KMS-11 (cell line): Measurements from ENCODE around the gene APLP2.

Experiments
- H2AFZ ChIP-seq: fragments of 200-600 bp; sonication (generic); 2 replicates; pipeline ENCODE4 v1.6.1; 2016; ENCODE audit warnings: antibody characterized with exemption, mixed run types, low read depth
- H3K27ac ChIP-seq: fragments of 200-600 bp; sonication (generic); 2 replicates; pipeline ENCODE4 v1.6.1; 2016; ENCODE audit warnings: mild to moderate bottlenecking, mixed run types
- H3K27me3 ChIP-seq: fragments of 200-600 bp; sonication (generic); 2 replicates; pipeline ENCODE4 v1.6.1; 2017; ENCODE audit warnings: mild to moderate bottlenecking, low read depth, mixed run types, moderate library complexity; ENCODE audit not compliant: insufficient read depth
- H3K36me3 ChIP-seq: fragments of 200-600 bp; sonication (generic); 2 replicates; pipeline ENCODE4 v1.6.1; 2017; ENCODE audit warnings: mild to moderate bottlenecking, mixed run types; ENCODE audit not compliant: insufficient read depth
- H3K4me1 ChIP-seq: fragments of 200-600 bp; sonication (generic); 2 replicates; pipeline ENCODE4 v1.6.1; 2016; ENCODE audit warnings: mild to moderate bottlenecking, low read depth, mixed run types; ENCODE audit not compliant: poor library complexity, severe bottlenecking
- H3K4me2 ChIP-seq: fragments of 200-600 bp; sonication (generic); 2 replicates; pipeline ENCODE4 v1.7.0; 2016; ENCODE audit warnings: mild to moderate bottlenecking, mixed run types
- H3K4me3 ChIP-seq: fragments of 200-600 bp; sonication (generic); IDR thresholded peaks from 2 replicates; pipeline ENCODE4 v1.6.1; 2017; ENCODE audit warnings: low read depth, low read length, mixed read lengths; ENCODE audit not compliant: insufficient read depth
- H3K79me2 ChIP-seq: fragments of 200-600 bp; sonication (generic); 2 replicates; pipeline ENCODE4 v1.6.1; 2016; ENCODE audit warnings: low read depth, mixed run types; ENCODE audit not compliant: insufficient read depth
- H3K9ac ChIP-seq: fragments of 200-600 bp; sonication (generic); 2 replicates; pipeline ENCODE4 v1.6.1; 2016; ENCODE audit warnings: mild to moderate bottlenecking, mixed run types
- H4K20me1 ChIP-seq: fragments of 200-600 bp; sonication (generic); 2 replicates; pipeline ENCODE4 v1.6.1; 2016; ENCODE audit warnings: mild to moderate bottlenecking, mixed run types; ENCODE audit not compliant: insufficient read depth
- CTCF ChIP-seq: fragments of 200-600 bp; sonication (generic); conservative IDR thresholded peaks from 2 replicates; pipeline ENCODE4 v1.6.1; 2017; ENCODE audit warnings: low read depth, mild to moderate bottlenecking, antibody characterized with exemption, low read length, moderate library complexity, mixed read lengths

Gene APLP2

GRCh38 chr11:130110339-130111108 lies 40.8 kb downstream of the APLP2 start:
- Histone ChIP-seq H3K4me1 (no peaks in the 10 kb centered on the region), H3K27ac (no peak overlapping the region), H3K27me3 (no peaks in the 10 kb centered on the region), H3K79me2 (no peaks in the 10 kb centered on the region), H2AFZ (no peak overlapping the region), H3K4me2 (no peak overlapping the region), H3K36me3 (no peaks in the 10 kb centered on the region), H3K9ac (no peak overlapping the region), H3K4me3 (no peak overlapping the region), H4K20me1 (no peaks in the 10 kb centered on the region)
- no peak for TF ChIP-seq CTCF

- TF ChIP-seq CTCF, result no peak
- Histone ChIP-seq H2AFZ (no peak overlapping the region), H3K4me2 (no peak overlapping the region), H3K4me3 (no peak overlapping the region), H4K20me1 (no peaks in the 10 kb centered on the region), H3K27ac (no peak overlapping the region), H3K79me2 (no peaks in the 10 kb centered on the region), H3K27me3 (no peaks in the 10 kb centered on the region), H3K9ac (no peak overlapping the region), H3K4me1 (peaks cover 5% of the 10 kb centered on the region), H3K36me3 (no peaks in the 10 kb centered on the region)
These were observed 42.6 kb downstream of the APLP2 start for GRCh38 chr11:130112071-130112830.

DNA sequence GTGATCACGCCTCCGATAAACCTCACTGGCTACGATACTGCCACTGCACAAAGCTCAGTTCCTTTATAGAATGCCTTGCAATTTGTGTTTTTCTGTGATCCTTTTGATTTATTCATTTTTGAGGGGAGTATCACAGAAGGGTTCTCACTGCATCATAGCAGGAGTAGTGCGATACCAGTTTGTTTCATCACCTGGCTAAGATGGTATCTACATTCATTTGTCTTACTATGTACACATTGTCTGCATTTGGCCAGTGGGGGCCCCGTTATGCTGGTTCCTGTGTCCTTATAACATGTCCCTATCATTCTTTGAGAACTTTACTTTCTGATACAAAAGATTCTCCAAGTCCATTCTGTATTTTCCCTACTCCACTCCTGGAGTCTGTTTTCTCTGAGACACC lies 44.6 kb downstream of the APLP2 start:
- no peaks in the 10 kb centered on the region for H3K79me2 ChIP-seq
- peaks cover 25% of the 10 kb centered on the region for H3K4me1 ChIP-seq
- no peak overlapping the region for H3K4me3 ChIP-seq
- H3K36me3 ChIP-seq, result no peaks in the 10 kb centered on the region
- no peak overlapping the region for H3K4me2 ChIP-seq
- no peaks in the 10 kb centered on the region for H3K27me3 ChIP-seq
- no peaks in the 10 kb centered on the region for H4K20me1 ChIP-seq
- no peak overlapping the region for H2AFZ ChIP-seq
- no peak for TF ChIP-seq CTCF
- H3K27ac ChIP-seq, result no peak overlapping the region
- no peak overlapping the region for H3K9ac ChIP-seq

GRCh38 chr11:130114726-130115125 lies 45.0 kb downstream of the APLP2 start:
- no peak overlapping the region for H2AFZ ChIP-seq
- no peak overlapping the region for H3K4me3 ChIP-seq
- no peak overlapping the region for H3K27ac ChIP-seq
- H3K36me3 ChIP-seq, result no peaks in the 10 kb centered on the region
- no peak for TF ChIP-seq CTCF
- H4K20me1 ChIP-seq, result no peaks in the 10 kb centered on the region
- H3K9ac ChIP-seq, result no peak overlapping the region
- H3K27me3 ChIP-seq, result no peaks in the 10 kb centered on the region
- no peaks in the 10 kb centered on the region for H3K79me2 ChIP-seq
- no peak overlapping the region for H3K4me2 ChIP-seq
- H3K4me1 ChIP-seq, result peaks cover 28% of the 10 kb centered on the region
